Spleen (tissue), 11 donors: Measurements from ENCODE around the gene CCNB2. TPM values are rescaled to one million over a fixed set of nuclear protein-coding genes. Genes with fewer than 3 reads are reported as not detected.
"Not testable (repeated sequence)": the region's sequence is repeated elsewhere in the genome, so short reads cannot be mapped to it uniquely, and the experiment has no call there.

Source experiments
- DNase-seq: peaks from one replicate; pipeline ENCODE4 v3.0.0-alpha.2; 2020
- H3K27ac ChIP-seq, 8 donors: fragments of 200-600 bp; sonication (generic) in 7 of 8; 1 replicate in 4 of 8; 2 replicates in 4 of 8; pipeline versions ENCODE4 v1.5.0 to v1.8.0; 2016 to 2021; ENCODE audit warnings: inconsistent platforms in 4 of 8, mild to moderate bottlenecking in 4 of 8, moderate library complexity in 1 of 8
- H3K27me3 ChIP-seq, 7 donors: fragments of 200-600 bp; sonication (generic) in 6 of 7; replicated peaks in 1 of 7; 1 replicate in 4 of 7; 2 replicates in 3 of 7; pipeline versions ENCODE4 v1.5.0 to v1.8.0; 2016 to 2021; ENCODE audit warnings: inconsistent platforms in 3 of 7, mild to moderate bottlenecking in 1 of 7
- H3K36me3 ChIP-seq, 6 donors: fragments of 200-600 bp; sonication (generic) in 5 of 6; 1 replicate in 4 of 6; 2 replicates in 2 of 6; pipeline versions ENCODE4 v1.5.0 to v1.8.0; 2016 to 2021; ENCODE audit warnings: inconsistent platforms in 2 of 6
- H3K4me1 ChIP-seq, 6 donors: fragments of 200-600 bp; sonication (generic) in 5 of 6; 1 replicate in 3 of 6; 2 replicates in 3 of 6; pipeline versions ENCODE4 v1.5.0 to v1.8.0; 2016 to 2021; ENCODE audit warnings: inconsistent platforms in 3 of 6
- H3K4me3 ChIP-seq, 8 donors: fragments of 200-600 bp; sonication (generic) in 7 of 8; 1 replicate in 4 of 8; 2 replicates in 4 of 8; pipeline versions ENCODE4 v1.5.0 to v1.8.0; 2016 to 2021; ENCODE audit warnings: inconsistent platforms in 4 of 8, mild to moderate bottlenecking in 4 of 8, moderate library complexity in 2 of 8
- H3K9me3 ChIP-seq, 8 donors: fragments of 200-600 bp; sonication (generic) in 7 of 8; 1 replicate in 4 of 8; 2 replicates in 4 of 8; pipeline versions ENCODE4 v1.5.0 to v1.8.0; 2016 to 2021; ENCODE audit warnings: inconsistent platforms in 4 of 8
- CTCF ChIP-seq, 11 experiments: fragments of 200-600 bp in 7 of 11; fragments of 450-650 bp in 4 of 11; sonication (generic) in 4 of 11; IDR thresholded peaks in 8 of 11; conservative IDR thresholded peaks in 3 of 11; 1 replicate in 7 of 11; 2 replicates in 4 of 11; pipeline versions ENCODE4 v1.4.0 to v1.8.0; 2016 to 2021; ENCODE audit warnings: antibody characterized with exemption in 11 of 11, inconsistent platforms in 4 of 11, mild to moderate bottlenecking in 1 of 11
- POLR2A ChIP-seq, 3 donors: fragments of 450-650 bp; IDR thresholded peaks; one replicate each; pipeline ENCODE4 v1.5.1; 2017; ENCODE audit warnings: antibody characterized with exemption in 3 of 3, mild to moderate bottlenecking in 1 of 3
- POLR2AphosphoS5 ChIP-seq, 3 donors: sonication (generic); formaldehyde crosslinking; IDR thresholded peaks; one replicate each; pipeline ENCODE4 v1.5.1; 2017; ENCODE audit warnings: antibody characterized with exemption in 3 of 3
- WGBS, 5 donors: extraction: QIAGEN DNeasy Blood & Tissue Kit in 3 of 5; methylation state at CpG; one replicate each; pipeline versions ENCODE4 v1.1.5 to v1.1.7; 2013 to 2018; 5-methylcytosine and 5-hydroxymethylcytosine counted together
- intact Hi-C: fragments of 100-400 bp; cut with DNase I; formaldehyde crosslinking; loops from one replicate; pipeline ENCODE4 v1.15.0; 2023; ENCODE audit warnings: low total_unique reads
- polyA plus RNA-seq, 3 donors: library from polyadenylated mRNA; stranded (reverse); fragments of 200-250 nt; gene quantifications; one replicate each; pipeline ENCODE4 v1.2.1, GENCODE V29; 2013
- total RNA-seq, 7 donors: library from RNA; depleted of rRNA in 3 of 7; stranded (reverse); fragments of >200 nt in 3 of 7; fragmentation: NEBNext Ultra II Directional in 4 of 7; extraction: Animal tissue kit (Norgen Biotek cat#: 25700) in 4 of 7; gene quantifications; one replicate each; pipeline versions ENCODE4 v1.1.0 to v1.2.1, GENCODE V29; 2016 to 2021
- donor health status: healthy with polysubstance abuse.
- donor health status: DM: no; HTN: no; CAD: no; lungs with moderate emphysema.
- donor health status: DM: no; HTN: no; CAD: no.
- donor health status: Bipolar disorder and iron deficiency.
- donor health status: healthy.
- donor health status: DM: no; HTN: no; CAD: no.
- donor health status: DM: yes; HTN: yes; CAD: no.

Gene CCNB2
- total and polyA plus RNA-seq, 10 donors, result 1.3 to 13.5 (median 5.3) TPM

- DNase-seq, result no peak
- Histone ChIP-seq H3K9me3 (no peaks in the 10 kb centered on the region), H3K4me3 (no peak overlapping the region), H3K27me3 (no peaks in the 10 kb centered on the region), H3K27ac (no peak overlapping the region), H3K36me3 (peaks cover 0 to 97% (median 27%) of the 10 kb centered on the region in 6 donors), H3K4me1 (no peaks in the 10 kb centered on the region)
- TF ChIP-seq POLR2AphosphoS5 (IDR thresholded peaks at IDR 0.05) (no peak), CTCF (IDR thresholded peaks at IDR 0.05 in 8 of 11, conservative IDR thresholded peaks at IDR 0.05 in 3 of 11) (no peak), POLR2A (IDR thresholded peaks at IDR 0.05) (no peak)
- WGBS, 5 donors, result 72 to 87% (median 78%) methylated on average over 9 of the region's 9 CpGs
- intact Hi-C loops, result loop anchor here (10.0 kb wide), 1 partner anchor 354 kb away; no protein-coding TSS in a partner anchor
These were observed 35.7 kb downstream of the CCNB2 start for GRCh38 chr15:59140422-59141226.

GRCh38 chr15:59143281-59143680 is 38.3 kb downstream of the CCNB2 start:
- intact Hi-C loops, result loop anchor here (10.0 kb wide), 1 partner anchor 352 kb away; no protein-coding TSS in a partner anchor
- TF ChIP-seq POLR2A (IDR thresholded peaks at IDR 0.05) (no peak), POLR2AphosphoS5 (IDR thresholded peaks at IDR 0.05) (no peak), CTCF (IDR thresholded peaks at IDR 0.05 in 8 of 11, conservative IDR thresholded peaks at IDR 0.05 in 3 of 11) (no peak)

GRCh38 chr15:59144594-59144993 is 39.6 kb downstream of the CCNB2 start:
- intact Hi-C loops, result loop anchor here (10.0 kb wide), 1 partner anchor 350 kb away; no protein-coding TSS in a partner anchor
- DNase-seq, H3K4me3 ChIP-seq, H3K27ac ChIP-seq, H3K4me1 ChIP-seq, H3K27me3 ChIP-seq, H3K9me3 ChIP-seq: not testable (repeated sequence)
- peaks cover 0 to 85% (median 13%) of the 10 kb centered on the region in 6 donors for H3K36me3 ChIP-seq
- TF ChIP-seq CTCF (IDR thresholded peaks at IDR 0.05 in 8 of 11, conservative IDR thresholded peaks at IDR 0.05 in 3 of 11), result peak in 1 of 11 experiments; percentile 11
- WGBS, 5 donors, result 80 to 90% (median 89%) methylated on average over 10 of the region's 10 CpGs

More at GRCh38 chr15:59143281-59143680, 38.3 kb downstream of the CCNB2 start:
- Histone ChIP-seq H3K9me3 (no peaks in the 10 kb centered on the region), H3K4me3 (no peak overlapping the region), H3K36me3 (peaks cover 0 to 94% (median 13%) of the 10 kb centered on the region in 6 donors), H3K27me3 (no peaks in the 10 kb centered on the region), H3K27ac (no peak overlapping the region), H3K4me1 (no peaks in the 10 kb centered on the region)
- no peak for DNase-seq
- 88 to 98% (median 94%) methylated on average over 5 of the region's 5 CpGs for WGBS, 5 donors

DNA sequence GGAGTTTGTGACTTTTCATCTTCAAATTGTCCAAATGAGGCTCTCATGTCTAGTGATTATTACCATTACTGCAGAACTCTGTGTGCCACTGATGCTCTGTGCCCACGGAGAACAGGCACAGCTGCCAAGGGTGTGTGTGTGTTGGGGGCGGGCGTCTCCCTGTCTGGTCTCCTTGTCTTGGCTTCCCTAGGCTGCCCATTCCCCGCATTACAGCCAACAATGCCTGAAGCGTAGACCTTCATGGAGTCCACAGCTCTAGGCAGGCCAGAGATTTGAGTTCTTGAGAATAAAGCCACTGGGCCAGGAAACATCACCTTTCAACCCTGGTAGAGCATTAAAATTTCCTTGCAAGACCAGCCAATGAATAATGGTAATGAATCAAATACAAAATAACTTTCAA is 42.7 kb downstream of the CCNB2 start:
- no peak for TF ChIP-seq POLR2AphosphoS5 (IDR thresholded peaks at IDR 0.05)
- TF ChIP-seq POLR2A (IDR thresholded peaks at IDR 0.05), result no peak
- no peak for TF ChIP-seq CTCF (IDR thresholded peaks at IDR 0.05 in 8 of 11, conservative IDR thresholded peaks at IDR 0.05 in 3 of 11)
- H3K27me3 ChIP-seq, result no peaks in the 10 kb centered on the region
- peaks cover 0 to 95% (median 23%) of the 10 kb centered on the region in 6 donors for H3K36me3 ChIP-seq
- intact Hi-C loops, result loop anchor here (10.0 kb wide), 1 partner anchor 347 kb away; no protein-coding TSS in a partner anchor
- no peak overlapping the region for H3K27ac ChIP-seq
- no peaks in the 10 kb centered on the region for H3K9me3 ChIP-seq
- no peak for DNase-seq
- 89 to 98% (median 97%) methylated on average over 5 of the region's 5 CpGs for WGBS, 5 donors
- H3K4me3 ChIP-seq, result no peak overlapping the region
- H3K4me1 ChIP-seq, result no peaks in the 10 kb centered on the region
